Activated naive CD4-positive, alpha-beta T cell treated with anti-CD3 and anti-CD28 coated beads for 36 hours (primary cell): Measurements from ENCODE around the gene MAP4K3. TPM values are rescaled to one million over a fixed set of nuclear protein-coding genes. Genes with fewer than 3 reads are reported as not detected.
A peak's percentile ranks its signal among the peaks of the same experiment; 100 is the strongest.
"Not testable (repeated sequence)": the region's sequence is repeated elsewhere in the genome, so short reads cannot be mapped to it uniquely, and the experiment has no call there.

Source experiments
- CTCF ChIA-PET: fragments of 350-600 bp; sonication (Branson Sonifier 250); formaldehyde crosslinking; loops from one replicate; lab custom pipeline; 2021; ENCODE audit warnings: antibody characterized with exemption; lab: Charles Lee
- DNase-seq: peaks from one replicate; pipeline ENCODE4 v3.0.0-alpha.2; 2020
- H3K27ac Mint-ChIP-seq: one replicate; pipeline ENCODE4 v1.8.0; 2021; ENCODE audit warnings: mild to moderate bottlenecking, mixed read lengths
- H3K27me3 Mint-ChIP-seq: one replicate; pipeline ENCODE4 v1.8.0; 2021; ENCODE audit warnings: low read depth, mixed read lengths
- H3K36me3 Mint-ChIP-seq: one replicate; pipeline ENCODE4 v1.8.0; 2021; ENCODE audit warnings: low read depth, mixed read lengths
- H3K4me1 Mint-ChIP-seq: one replicate; pipeline ENCODE4 v1.8.0; 2021; ENCODE audit warnings: low read depth, mixed read lengths
- H3K4me3 Mint-ChIP-seq: one replicate; pipeline ENCODE4 v1.8.0; 2021; ENCODE audit warnings: mild to moderate bottlenecking, moderate library complexity, mixed read lengths
- H3K9me3 Mint-ChIP-seq: one replicate; pipeline ENCODE4 v1.8.0; 2021; ENCODE audit warnings: mixed read lengths
- intact Hi-C: fragments of 100-400 bp; cut with micrococcal nuclease; formaldehyde crosslinking; loops from one replicate; pipeline ENCODE4 v1.15.1; 2023
- total RNA-seq, 2 experiments: library from RNA; stranded (reverse); gene quantifications; one replicate each; pipeline ENCODE4 v1.2.3, GENCODE V29; 2021

The MAP4K3 gene
- total RNA-seq, 2 experiments from 2014 or later: 10.6 to 12.0 TPM

DNA sequence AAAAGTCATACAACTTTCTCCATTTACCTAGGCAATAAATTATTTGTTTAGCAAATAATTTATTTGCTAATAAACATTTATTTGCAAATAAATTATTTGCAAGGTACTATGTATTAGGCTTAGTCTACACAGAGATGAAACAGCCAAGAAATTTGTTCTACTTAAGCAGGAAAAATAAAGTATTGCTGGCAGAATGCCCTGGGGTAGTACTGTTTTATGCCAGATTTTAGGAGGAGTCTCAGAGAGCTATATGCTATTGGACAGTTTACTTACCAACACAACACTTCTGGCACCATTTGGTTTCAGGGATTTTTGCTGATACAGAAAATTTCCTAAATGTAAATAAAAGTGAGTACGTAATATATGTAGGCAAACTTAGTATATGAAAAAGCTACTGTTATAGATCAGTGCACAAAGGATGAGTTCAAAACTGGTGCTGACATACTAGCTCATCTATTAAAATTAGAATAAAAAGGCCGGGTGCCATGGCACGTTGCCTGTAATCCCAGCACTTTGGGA, 170.1 kb downstream of the MAP4K3 start:
- intact Hi-C loops: loop anchor here (1.0 kb wide), 1 partner anchor 138 kb away; no protein-coding TSS in a partner anchor
- H3K27me3 Mint-ChIP-seq: no peaks in the 10 kb centered on the region
- H3K27ac Mint-ChIP-seq: no peak overlapping the region
- H3K36me3 Mint-ChIP-seq: peaks cover 3% of the 10 kb centered on the region
- H3K4me3 Mint-ChIP-seq: no peak overlapping the region
- no peaks in the 10 kb centered on the region for H3K9me3 Mint-ChIP-seq
- peaks cover 21% of the 10 kb centered on the region for H3K4me1 Mint-ChIP-seq
- CTCF ChIA-PET: interaction anchor here (1.2 kb wide), 1 partner anchor 462 kb away, joined by 3 read pairs; no protein-coding TSS in a partner anchor
- DNase-seq: no peak

DNA sequence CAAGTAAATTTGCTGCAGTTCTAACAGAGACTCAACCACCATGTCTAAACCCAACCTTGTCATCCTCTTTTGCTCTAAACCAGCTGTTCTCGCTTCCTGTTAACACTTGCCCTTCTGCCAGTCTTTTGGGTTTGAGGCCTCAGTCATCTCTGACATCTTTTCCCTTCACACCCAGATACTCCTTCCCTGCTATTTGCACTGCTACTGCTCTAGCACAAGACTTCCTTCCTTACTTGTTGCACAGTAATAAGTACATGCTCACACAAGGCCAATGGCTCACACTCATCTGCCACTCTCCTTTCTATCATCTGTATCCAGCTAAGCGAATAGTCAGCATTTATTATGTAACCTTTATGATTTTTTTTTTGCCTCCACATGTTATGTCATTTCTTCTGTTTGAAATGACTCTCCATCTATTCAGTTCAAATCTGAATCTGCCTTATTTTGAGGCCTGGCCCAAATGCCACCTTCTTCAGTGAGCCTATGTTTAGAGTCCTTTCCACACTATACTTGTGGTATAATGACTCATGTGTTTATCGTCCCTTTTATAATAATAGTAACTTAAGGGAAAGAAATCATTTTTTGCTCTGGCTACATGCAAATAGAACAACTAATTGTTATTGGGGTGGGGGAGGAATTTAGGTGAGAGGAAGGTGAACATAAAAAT, 170.8 kb downstream of the MAP4K3 start:
- H3K9me3 Mint-ChIP-seq: no peaks in the 10 kb centered on the region
- H3K27ac Mint-ChIP-seq: peak overlapping the region; percentile 13
- CTCF ChIA-PET: no interaction called here

DNA sequence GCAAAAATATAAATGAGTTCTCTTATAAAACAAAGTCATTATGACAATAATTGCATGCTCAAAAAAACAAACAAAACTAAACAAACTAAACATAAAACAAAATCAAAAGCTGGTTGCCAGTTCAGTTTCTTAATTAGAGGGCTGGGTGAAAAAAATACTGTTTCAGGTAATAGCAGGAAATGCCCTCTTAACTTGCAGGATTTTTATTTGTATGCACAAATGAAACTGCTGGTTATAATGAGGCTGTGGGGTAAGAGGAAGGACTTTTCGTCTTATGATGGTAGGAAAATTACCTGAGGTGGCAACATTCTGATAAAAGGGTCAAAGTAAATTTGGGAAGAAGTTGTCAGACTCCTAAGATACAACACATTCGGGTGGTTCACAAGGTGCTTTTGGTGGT, 171.8 kb downstream of the MAP4K3 start:
- CTCF ChIA-PET: interaction anchor here (1.5 kb wide), 1 partner anchor 226 kb away, joined by 3 read pairs; no protein-coding TSS in a partner anchor
- H3K4me3 Mint-ChIP-seq: no peak overlapping the region
- H3K36me3 Mint-ChIP-seq: peaks cover 6% of the 10 kb centered on the region
- no peak for DNase-seq
- intact Hi-C loops: no loop called here
- no peak overlapping the region for H3K27ac Mint-ChIP-seq
- no peaks in the 10 kb centered on the region for H3K9me3 Mint-ChIP-seq
- H3K27me3 Mint-ChIP-seq: no peaks in the 10 kb centered on the region
- peaks cover 21% of the 10 kb centered on the region for H3K4me1 Mint-ChIP-seq

More for the DNA sequence above, 170.8 kb downstream of the MAP4K3 start:
- intact Hi-C loops: loop anchor here (1.0 kb wide), 1 partner anchor 137 kb away; no protein-coding TSS in a partner anchor
- Mint-ChIP-seq H3K27me3 (no peaks in the 10 kb centered on the region), H3K4me3 (no peak overlapping the region), H3K36me3 (peaks cover 4% of the 10 kb centered on the region), H3K4me1 (peaks cover 21% of the 10 kb centered on the region)
- DNase-seq: peak; percentile 39

DNA sequence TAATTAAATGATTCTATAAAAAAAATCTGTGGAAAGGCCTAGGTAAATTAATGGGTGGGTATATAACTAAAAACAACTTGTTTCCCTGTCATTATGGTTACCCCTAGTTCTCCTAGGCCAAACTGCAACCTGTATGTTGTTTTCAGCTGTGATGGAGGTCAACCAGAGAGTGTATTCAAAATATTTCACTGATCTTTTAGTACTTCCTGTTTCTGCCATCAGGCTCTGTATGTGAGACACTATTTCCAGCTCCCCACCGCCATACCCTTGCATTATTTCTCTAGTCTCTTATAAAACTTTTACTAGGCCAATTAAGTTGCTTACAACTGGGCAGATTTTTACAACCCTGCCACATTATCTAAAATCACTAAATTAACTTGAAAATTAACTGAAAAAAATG, 172.4 kb downstream of the MAP4K3 start:
- intact Hi-C loops: no loop called here
- no peak for DNase-seq
- H3K27ac Mint-ChIP-seq: no peak overlapping the region
- H3K4me1 Mint-ChIP-seq: peaks cover 21% of the 10 kb centered on the region
- no peaks in the 10 kb centered on the region for H3K9me3 Mint-ChIP-seq
- no peaks in the 10 kb centered on the region for H3K27me3 Mint-ChIP-seq
- H3K4me3 Mint-ChIP-seq: no peak overlapping the region
- CTCF ChIA-PET: interaction anchor here (1.2 to 1.5 kb wide), 2 partner anchors 205 to 225 kb away, joined by 3 read pairs; no protein-coding TSS in a partner anchor
- H3K36me3 Mint-ChIP-seq: peaks cover 6% of the 10 kb centered on the region

DNA sequence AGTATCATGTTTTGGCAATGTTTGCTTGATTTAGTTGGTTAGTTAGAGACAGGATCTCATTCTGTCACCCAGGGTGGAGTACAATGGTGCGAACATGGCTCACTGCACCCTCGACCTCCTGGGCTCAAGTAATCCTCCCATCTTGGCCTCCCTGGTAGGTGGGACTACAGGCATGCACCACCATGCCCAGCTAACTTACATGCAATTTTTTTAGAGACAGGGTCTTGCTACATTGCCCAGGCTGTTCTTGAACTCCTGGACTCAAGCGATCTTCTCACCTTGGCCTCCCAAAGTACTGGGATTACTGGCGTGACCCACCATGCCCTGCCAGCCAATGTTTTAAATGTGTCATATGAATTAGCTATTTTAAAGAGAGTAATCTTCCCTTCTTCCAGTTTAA, 177.0 kb downstream of the MAP4K3 start:
- no peak for DNase-seq
- CTCF ChIA-PET: no interaction called here
- Mint-ChIP-seq H3K36me3 (peaks cover 12% of the 10 kb centered on the region), H3K9me3 (no peaks in the 10 kb centered on the region), H3K27me3 (no peaks in the 10 kb centered on the region), H3K4me3 (no peak overlapping the region), H3K4me1 (peaks cover 8% of the 10 kb centered on the region), H3K27ac (no peak overlapping the region)
- intact Hi-C loops: no loop called here

DNA sequence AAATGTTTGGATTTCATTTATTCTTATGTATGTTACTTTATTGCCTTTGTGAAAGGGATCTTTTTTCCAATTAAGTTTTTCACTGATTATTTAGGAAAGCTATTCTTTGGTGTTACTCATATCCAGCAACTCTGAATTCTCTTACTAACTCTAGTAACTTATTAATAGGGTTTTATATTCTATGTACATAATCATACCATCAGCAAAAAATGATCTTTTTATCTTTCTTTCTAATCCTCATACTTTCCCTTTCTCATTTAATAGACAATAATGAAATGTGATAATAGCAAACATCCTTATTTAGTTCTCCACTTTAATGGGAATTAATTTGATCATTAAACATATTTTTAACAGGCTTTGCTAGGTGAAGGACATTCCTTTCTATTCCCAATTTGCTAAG, 181.0 kb downstream of the MAP4K3 start:
- H3K9me3 Mint-ChIP-seq: peaks cover 2% of the 10 kb centered on the region
- intact Hi-C loops: no loop called here
- H3K27ac Mint-ChIP-seq: no peak overlapping the region
- CTCF ChIA-PET: no interaction called here
- no peaks in the 10 kb centered on the region for H3K4me1 Mint-ChIP-seq
- H3K4me3 Mint-ChIP-seq: no peak overlapping the region
- peaks cover 24% of the 10 kb centered on the region for H3K36me3 Mint-ChIP-seq
- H3K27me3 Mint-ChIP-seq: no peaks in the 10 kb centered on the region
- no peak for DNase-seq

DNA sequence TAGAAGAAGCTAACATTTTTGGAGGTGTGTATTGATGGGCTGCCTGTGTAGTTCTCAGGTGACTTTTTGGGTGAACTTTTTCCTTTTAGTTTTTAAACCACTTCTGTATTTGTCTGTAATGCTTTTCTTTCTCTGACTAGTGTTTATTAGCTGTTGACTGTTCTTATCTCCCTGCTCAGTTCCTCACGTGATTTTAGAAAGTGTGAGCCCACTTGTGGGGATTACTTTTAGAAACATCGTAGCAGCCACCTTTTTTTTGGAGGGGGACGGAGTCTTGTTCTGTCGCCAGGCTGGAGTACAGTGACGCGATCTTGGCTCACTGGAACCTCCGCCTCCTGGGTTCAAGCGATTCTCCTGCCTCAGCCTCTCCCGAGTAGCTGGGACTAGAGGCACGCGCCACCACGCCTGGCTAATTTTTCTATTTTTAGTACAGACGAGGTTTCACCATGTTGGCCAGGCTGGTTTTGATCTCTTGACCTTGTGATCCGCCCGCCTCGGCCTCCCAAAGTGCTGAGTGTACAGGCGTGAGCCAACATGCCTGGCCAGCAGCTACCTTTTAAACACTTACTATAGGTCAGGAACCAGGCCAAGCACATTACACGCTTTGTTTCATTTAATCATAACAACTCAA, 184.1 kb downstream of the MAP4K3 start:
- intact Hi-C loops: no loop called here
- no peak overlapping the region for H3K27ac Mint-ChIP-seq
- CTCF ChIA-PET: interaction anchor here (1.2 kb wide), 1 partner anchor 23 kb away, joined by 3 read pairs; no protein-coding TSS in a partner anchor
- H3K4me3 Mint-ChIP-seq: no peak overlapping the region
- no peaks in the 10 kb centered on the region for H3K27me3 Mint-ChIP-seq
- no peaks in the 10 kb centered on the region for H3K4me1 Mint-ChIP-seq
- DNase-seq: no peak
- peaks cover 2% of the 10 kb centered on the region for H3K9me3 Mint-ChIP-seq
- peaks cover 22% of the 10 kb centered on the region for H3K36me3 Mint-ChIP-seq

DNA sequence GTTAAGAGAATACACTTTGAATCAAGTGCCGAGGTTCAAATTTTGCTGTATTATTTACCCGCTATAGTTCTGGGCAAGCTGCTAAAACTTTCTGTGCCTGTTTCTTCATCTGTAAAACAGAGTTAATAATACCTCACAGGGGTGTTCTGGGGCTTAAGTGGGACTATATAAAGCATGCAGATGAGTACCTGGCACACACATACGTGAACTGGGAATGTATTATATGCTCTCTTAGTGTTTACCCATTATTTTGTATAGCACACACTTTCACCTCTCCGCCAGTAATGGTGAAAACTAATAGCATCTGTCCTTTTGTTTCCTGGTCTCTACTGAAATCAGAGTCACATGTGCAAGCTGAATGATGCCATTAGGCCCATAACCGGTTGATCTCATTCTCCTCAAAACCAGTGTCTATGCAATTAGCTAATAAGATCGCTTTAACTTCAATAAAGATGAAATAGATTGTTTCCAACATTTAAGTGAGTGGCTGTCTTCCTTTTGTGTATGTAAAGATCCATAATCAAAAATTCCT, 189.5 kb downstream of the MAP4K3 start:
- DNase-seq: no peak
- intact Hi-C loops: no loop called here
- Mint-ChIP-seq H3K9me3 (peaks cover 2% of the 10 kb centered on the region), H3K27me3 (no peaks in the 10 kb centered on the region), H3K4me3 (no peak overlapping the region), H3K36me3 (peaks cover 8% of the 10 kb centered on the region), H3K27ac (no peak overlapping the region), H3K4me1 (peaks cover 15% of the 10 kb centered on the region)
- CTCF ChIA-PET: no interaction called here

DNA sequence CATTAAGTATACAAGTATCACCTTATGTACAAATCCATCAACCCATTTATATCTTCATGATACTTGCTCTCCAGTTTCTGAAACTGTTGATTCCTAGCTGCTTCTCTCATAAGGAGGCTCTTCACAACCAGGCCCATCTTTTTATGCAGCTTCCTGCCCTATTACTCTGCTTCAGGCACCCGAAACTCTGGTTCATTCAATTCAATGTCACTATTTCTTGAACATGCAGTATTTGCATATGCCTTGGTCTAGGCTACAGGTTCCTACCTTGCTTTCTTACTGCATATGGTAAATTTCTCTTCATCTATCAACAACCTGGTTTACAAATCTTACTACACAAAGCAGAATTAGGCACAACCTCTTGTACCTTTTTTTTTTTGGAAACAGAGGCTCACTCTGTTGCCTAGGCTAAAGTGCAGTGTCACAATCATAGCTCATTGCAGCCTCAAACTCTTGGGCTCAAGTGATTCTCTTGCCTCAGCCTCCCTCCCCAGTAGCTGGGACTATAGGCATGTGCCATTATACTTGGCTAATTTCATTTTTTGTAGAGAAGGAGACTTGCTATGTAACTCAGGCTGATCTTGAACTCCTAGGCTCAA, 190.6 kb downstream of the MAP4K3 start:
- peaks cover 2% of the 10 kb centered on the region for H3K9me3 Mint-ChIP-seq
- DNase-seq: no peak
- peaks cover 6% of the 10 kb centered on the region for H3K36me3 Mint-ChIP-seq
- CTCF ChIA-PET: interaction anchor here (3.5 kb wide), 1 partner anchor 18 kb away, joined by 19 read pairs; no protein-coding TSS in a partner anchor
- H3K4me3 Mint-ChIP-seq: no peak overlapping the region
- H3K27ac Mint-ChIP-seq: no peak overlapping the region
- H3K27me3 Mint-ChIP-seq: no peaks in the 10 kb centered on the region
- intact Hi-C loops: no loop called here
- H3K4me1 Mint-ChIP-seq: peaks cover 15% of the 10 kb centered on the region

DNA sequence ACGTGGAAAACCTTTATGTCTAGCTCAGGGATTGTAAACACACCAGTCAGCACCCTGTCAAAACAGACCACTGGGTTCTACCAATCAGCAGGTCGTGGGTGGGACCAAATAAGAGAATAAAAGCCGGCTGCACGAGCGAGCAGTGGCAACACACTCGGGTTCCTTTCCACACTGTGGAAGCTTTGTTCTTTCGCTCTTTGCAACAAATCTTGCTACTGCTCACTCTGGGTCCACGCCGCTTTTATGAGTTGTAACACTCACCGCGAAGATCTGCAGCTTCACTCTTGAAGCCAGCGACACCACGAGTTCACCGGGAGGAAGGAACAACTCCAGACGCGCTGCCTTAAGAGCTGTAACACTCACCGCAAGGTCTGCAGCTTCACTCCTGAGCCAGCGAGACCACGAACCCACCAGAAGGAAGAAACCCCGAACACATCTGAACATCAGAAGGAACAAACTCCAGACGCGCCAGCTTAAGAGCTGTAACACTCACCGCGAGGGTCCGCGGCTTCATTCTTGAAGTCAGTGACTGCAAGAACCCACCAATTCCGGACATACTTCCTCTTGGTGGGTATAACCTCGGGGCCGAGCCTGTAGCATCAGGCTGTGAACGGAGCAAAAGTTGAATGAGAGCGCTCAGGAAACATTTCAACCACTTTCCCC, 192.0 kb downstream of the MAP4K3 start:
- not testable (repeated sequence) for H3K27me3 Mint-ChIP-seq, H3K27ac Mint-ChIP-seq, H3K36me3 Mint-ChIP-seq, H3K9me3 Mint-ChIP-seq
- CTCF ChIA-PET: interaction anchor here (0.6 to 3.5 kb wide), 3 partner anchors 16 to 298 kb away, joined by 3 to 19 read pairs (median 3); no protein-coding TSS in a partner anchor
- intact Hi-C loops: loop anchor here (1.0 kb wide), 1 partner anchor 485 kb away; no protein-coding TSS in a partner anchor
- Mint-ChIP-seq H3K4me3 (peak overlapping the region; percentile 79), H3K4me1 (peaks cover 15% of the 10 kb centered on the region)
- DNase-seq: peak; percentile 59

DNA sequence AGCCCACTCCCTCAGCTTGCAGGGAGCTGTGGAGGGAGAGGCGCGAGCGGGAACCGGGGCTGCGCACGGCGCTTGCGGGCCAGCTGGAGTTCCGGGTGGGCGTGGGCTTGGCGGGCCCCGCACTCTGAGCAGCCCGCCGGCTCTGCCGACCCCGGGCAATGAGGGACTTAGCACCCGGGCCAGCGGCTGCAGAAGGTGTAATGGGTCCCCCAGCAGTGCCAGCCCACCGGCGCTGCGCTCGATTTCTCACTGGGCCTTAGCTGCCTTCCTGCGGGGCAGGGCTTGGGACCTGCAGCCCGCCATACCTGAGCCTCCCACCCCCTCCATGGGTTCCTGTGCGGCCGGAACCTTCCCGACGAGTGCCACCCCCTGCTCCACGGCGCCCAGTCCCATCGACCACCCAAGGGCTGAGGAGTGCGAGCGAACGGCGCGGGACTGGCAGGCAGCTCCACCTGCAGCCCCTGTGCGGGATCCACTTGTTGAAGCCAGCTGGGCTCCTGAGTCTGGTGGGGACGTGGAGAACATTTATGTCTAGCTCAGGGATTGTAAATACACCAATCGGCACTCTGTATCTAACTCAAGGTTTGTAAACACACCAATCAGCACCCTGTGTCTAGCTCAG, 192.7 kb downstream of the MAP4K3 start:
- H3K27me3 Mint-ChIP-seq, DNase-seq, H3K27ac Mint-ChIP-seq, H3K9me3 Mint-ChIP-seq, H3K36me3 Mint-ChIP-seq, intact Hi-C loops: not testable (repeated sequence)
- CTCF ChIA-PET: interaction anchor here (0.6 to 3.5 kb wide), 3 partner anchors 15 to 297 kb away, joined by 3 to 19 read pairs (median 3); no protein-coding TSS in a partner anchor
- Mint-ChIP-seq H3K4me3 (peak overlapping the region; percentile 79), H3K4me1 (peaks cover 15% of the 10 kb centered on the region)
